HepG2 (cell line): ENCODE data around the gene RAE1. TPM values are rescaled to one million over a fixed set of nuclear protein-coding genes. Genes with fewer than 3 reads are reported as not detected.

Experiments
- ARID5B ChIP-seq: IDR thresholded peaks from 2 replicates; pipeline ENCODE4 v1.4.0; 2020; ENCODE audit warnings: mild to moderate bottlenecking, missing genetic modification reagents
- BCLAF1 ChIP-seq: fragments of 450-650 bp; IDR thresholded peaks from 2 replicates; pipeline ENCODE4 v1.6.1; 2017; ENCODE audit warnings: mild to moderate bottlenecking
- CHD2 ChIP-seq: IDR thresholded peaks from 2 replicates; pipeline ENCODE4 v1.6.1; 2011; ENCODE audit warnings: low read depth, low read length, improper control_type of control experiment
- EED ChIP-seq: sonication (generic); formaldehyde crosslinking; IDR thresholded peaks from 2 replicates; pipeline ENCODE4 v1.5.0; 2020; ENCODE audit warnings: mild to moderate bottlenecking, missing genetic modification reagents
- FOXM1 ChIP-seq: sonication (generic); formaldehyde crosslinking; IDR thresholded peaks from 2 replicates; pipeline ENCODE4 v1.5.0; 2020; ENCODE audit warnings: missing genetic modification reagents
- GABPA ChIP-seq, 2 experiments: IDR thresholded peaks; 2 replicates each; pipeline ENCODE4 v1.6.1; 2011 to 2016; ENCODE audit warnings: low read depth in 2 of 2, low read length in 1 of 2, missing biosample characterization in 1 of 2, missing genetic modification characterization in 1 of 2
- HDAC1 ChIP-seq: sonication (generic); formaldehyde crosslinking; IDR thresholded peaks from 2 replicates; pipeline ENCODE4 v1.5.1; 2020; ENCODE audit warnings: mild to moderate bottlenecking, missing genetic modification reagents
- HDAC6 ChIP-seq: fragments of 200-600 bp; sonication (generic); IDR thresholded peaks from 2 replicates; pipeline ENCODE4 v1.7.0; 2017; ENCODE audit warnings: mild to moderate bottlenecking, antibody characterized with exemption, low read length, low read depth
- HES4 ChIP-seq: sonication (generic); formaldehyde crosslinking; IDR thresholded peaks from 2 replicates; pipeline ENCODE4 v1.9.0; 2021; ENCODE audit warnings: mild to moderate bottlenecking, missing genetic modification reagents, borderline replicate concordance
- HNRNPH1 ChIP-seq: fragments of 200-400 bp; formaldehyde crosslinking; optimal IDR thresholded peaks from 2 replicates; pipeline ENCODE3; 2017; ENCODE audit warnings: mild to moderate bottlenecking, low read depth, low read length
- KDM3A ChIP-seq: IDR thresholded peaks from 2 replicates; pipeline ENCODE4 v1.6.1; 2018; ENCODE audit warnings: low read depth, missing compliant biosample characterization
- MYC ChIP-seq: sonication (generic); formaldehyde crosslinking; IDR thresholded peaks from 2 replicates; pipeline ENCODE4 v1.9.0; 2021; ENCODE audit warnings: missing genetic modification reagents, borderline replicate concordance
- PAX8 ChIP-seq: sonication (generic); formaldehyde crosslinking; IDR thresholded peaks from 2 replicates; pipeline ENCODE4 v1.8.0; 2022; ENCODE audit warnings: mild to moderate bottlenecking, missing genetic modification reagents, borderline replicate concordance
- RELA ChIP-seq: sonication (generic); formaldehyde crosslinking; IDR thresholded peaks from 2 replicates; pipeline ENCODE4 v1.4.0; 2020; ENCODE audit warnings: missing genetic modification reagents
- RFX3 ChIP-seq: IDR thresholded peaks from 2 replicates; pipeline ENCODE4 v1.6.1; 2016; ENCODE audit warnings: missing biosample characterization, missing genetic modification reagents
- RFX5 ChIP-seq: IDR thresholded peaks from 2 replicates; pipeline ENCODE4 v1.6.1; 2011; ENCODE audit warnings: low read depth, low read length, improper control_type of control experiment
- SALL1 ChIP-seq: sonication (generic); formaldehyde crosslinking; IDR thresholded peaks from 2 replicates; pipeline ENCODE4 v1.8.0; 2022; ENCODE audit warnings: mild to moderate bottlenecking, missing genetic modification reagents
- SNRNP70 ChIP-seq: fragments of 200-400 bp; formaldehyde crosslinking; IDR thresholded peaks from 2 replicates; pipeline ENCODE4 v1.6.1; 2017; ENCODE audit warnings: mild to moderate bottlenecking, low read depth, low read length, moderate library complexity
- ZNF138 ChIP-seq: sonication (generic); formaldehyde crosslinking; IDR thresholded peaks from 2 replicates; pipeline ENCODE4 v1.5.0; 2020; ENCODE audit warnings: mild to moderate bottlenecking, low read depth, missing genetic modification reagents
- ZNF205 ChIP-seq: IDR thresholded peaks from 2 replicates; pipeline ENCODE4 v1.6.1; 2018; ENCODE audit warnings: missing biosample characterization, missing genetic modification reagents
- ZNF33A ChIP-seq: sonication (generic); formaldehyde crosslinking; IDR thresholded peaks from 2 replicates; pipeline ENCODE4 v1.5.1; 2020; ENCODE audit warnings: missing genetic modification reagents, mild to moderate bottlenecking, moderate library complexity, borderline replicate concordance
- ZNF557 ChIP-seq: sonication (generic); formaldehyde crosslinking; IDR thresholded peaks from 2 replicates; pipeline ENCODE4 v1.4.0; 2020; ENCODE audit warnings: missing genetic modification reagents
- ZNF570 ChIP-seq: sonication (generic); formaldehyde crosslinking; IDR thresholded peaks from 2 replicates; pipeline ENCODE4 v1.4.0; 2020; ENCODE audit warnings: mild to moderate bottlenecking, missing genetic modification reagents, borderline replicate concordance
- ZNF83 ChIP-seq: sonication (generic); formaldehyde crosslinking; IDR thresholded peaks from 2 replicates; pipeline ENCODE4 v1.4.0; 2020; ENCODE audit warnings: missing genetic modification reagents, mild to moderate bottlenecking, borderline replicate concordance
- polyA plus RNA-seq, 8 experiments: library from polyadenylated mRNA; depleted of rRNA in 3 of 8; stranded (reverse) in 7 of 8; unstranded in 1 of 8; fragments of >200 nt; fragmentation: Illumina TruSeq in 4 of 8; extraction: Trizol in 4 of 8; gene quantifications; 2 replicates each; pipeline versions ENCODE4 v1.2.1 to v1.2.3, GENCODE V29; 2011 to 2016; ENCODE audit warnings: low read depth in 4 of 8, missing spikeins in 1 of 8, mixed read lengths in 1 of 8; ENCODE audit not compliant: insufficient read depth in 1 of 8
- total RNA-seq, 5 experiments: library from RNA; depleted of rRNA; stranded (reverse); fragments of >200 nt; fragmentation: Illumina TruSeq; extraction: Trizol; gene quantifications; 2 replicates each; pipeline ENCODE4 v1.2.3, GENCODE V29; 2016; ENCODE audit warnings: low read depth in 1 of 5
- TF ChIP-seq, protein P1 (sequence below): sonication (generic); formaldehyde crosslinking; IDR thresholded peaks from 2 replicates; pipeline ENCODE4 v1.8.1; 2023; ENCODE audit warnings: missing genetic modification reagents, mild to moderate bottlenecking, borderline replicate concordance

Gene RAE1
- total and polyA plus RNA-seq, 2 of the 13 experiments (the other 11 are each of a cell fraction or from before 2014, with no cell fraction given), result 36.1 to 72.9 TPM

- TF ChIP-seq ZNF83 (CRISPR knock-in tag) (no peak), MYC (peak; percentile 88), HDAC1 (no peak), CHD2 (peak; percentile 37; the same call in 1 of the 2 replicates), RFX3 (CRISPR knock-in tag) (no peak), HDAC6 (no peak), ZNF138 (no peak), SALL1 (CRISPR knock-in tag) (peak; percentile 21; the same call in 1 of the 2 replicates), SNRNP70 (no peak), HES4 (no peak), ZNF33A (CRISPR knock-in tag) (no peak), ZNF205 (CRISPR knock-in tag) (no peak), PAX8 (CRISPR knock-in tag) (no peak), HNRNPH1 (no peak), ARID5B (CRISPR knock-in tag) (no peak), FOXM1 (CRISPR knock-in tag) (no peak), BCLAF1 (no peak), EED (CRISPR knock-in tag) (0 out of 2 replicates have a peak, but pooled peaks have one; percentile 31), RFX5 (no peak), ZNF557 (CRISPR knock-in tag) (no peak), GABPA (IDR thresholded peaks at IDR 0.05; ENCODE audit: low read depth, low read length) (no peak), GABPA (CRISPR knock-in tag; IDR thresholded peaks at IDR 0.05; ENCODE audit: low read depth) (no peak), KDM3A (no peak), ZNF570 (CRISPR knock-in tag) (no peak), RELA (CRISPR knock-in tag) (no peak)
- TF ChIP-seq, protein P1, sequence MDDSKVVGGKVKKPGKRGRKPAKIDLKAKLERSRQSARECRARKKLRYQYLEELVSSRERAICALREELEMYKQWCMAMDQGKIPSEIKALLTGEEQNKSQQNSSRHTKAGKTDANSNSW (CRISPR knock-in tag), result no peak
These were observed 39.8 kb downstream of the RAE1 start, which contains the start of gene RBM38 (continued) for GRCh38 chr20:57390604-57391438.
